PC-9 (cell line): ENCODE results near the gene NLN. TPM values are rescaled to one million over a fixed set of nuclear protein-coding genes. Genes with fewer than 3 reads are reported as not detected.

Experiments
- BruUV-seq: library from RNA; stranded (reverse); fragments of 400-500 nt; replicated peaks from 2 replicates; lab custom pipeline; 2021; lab: Mats Ljungman, UMichigan
- CTCF ChIA-PET: fragments of 300-600 bp; sonication (Branson Sonifier 250); formaldehyde crosslinking; loops from one replicate; lab custom pipeline; 2022; ENCODE audit warnings: antibody characterized with exemption; lab: Charles Lee
- POLR2A ChIA-PET: fragments of 300-600 bp; sonication (Branson Sonifier 250); formaldehyde crosslinking; loops from one replicate; lab custom pipeline; 2022; ENCODE audit warnings: antibody characterized with exemption; ENCODE audit not compliant: unreplicated experiment; lab: Charles Lee
- DNase-seq, 2 experiments: peaks; one replicate each; pipeline versions ENCODE4 v3.0.0 to v3.0.0-alpha.2; 2015 to 2022; ENCODE audit warnings: mixed read lengths in 1 of 2
- H2AFZ ChIP-seq: fragments of 200-600 bp; sonication (generic); 2 replicates; pipeline ENCODE4 v1.8.1; 2017; ENCODE audit warnings: antibody characterized with exemption
- H3F3A ChIP-seq: fragments of 200-600 bp; sonication (generic); 2 replicates; pipeline ENCODE4 v1.8.1; 2017; ENCODE audit warnings: antibody characterized with exemption, mild to moderate bottlenecking, low read depth; ENCODE audit not compliant: insufficient read depth
- H3K27ac ChIP-seq: fragments of 200-600 bp; sonication (generic); 2 replicates; pipeline ENCODE4 v1.6.1; 2016; ENCODE audit warnings: mixed run types
- H3K27me3 ChIP-seq: fragments of 200-600 bp; sonication (generic); 2 replicates; pipeline ENCODE4 v1.6.1; 2016; ENCODE audit warnings: low read depth, mixed run types; ENCODE audit not compliant: insufficient read depth
- H3K36me3 ChIP-seq: fragments of 200-600 bp; sonication (generic); 2 replicates; pipeline ENCODE4 v1.6.1; 2016; ENCODE audit warnings: low read depth, mixed run types
- H3K4me1 ChIP-seq: fragments of 200-600 bp; sonication (generic); replicated peaks from 2 replicates; pipeline ENCODE4 v1.6.1; 2016; ENCODE audit warnings: mixed run types; ENCODE audit not compliant: insufficient read depth
- H3K4me2 ChIP-seq: fragments of 200-600 bp; sonication (generic); 2 replicates; pipeline ENCODE4 v1.6.1; 2017; ENCODE audit warnings: mixed run types
- H3K4me3 ChIP-seq: fragments of 200-600 bp; sonication (generic); 2 replicates; pipeline ENCODE4 v1.6.1; 2016; ENCODE audit warnings: mixed run types
- H3K79me2 ChIP-seq: fragments of 200-600 bp; sonication (generic); 2 replicates; pipeline ENCODE4 v1.6.1; 2017; ENCODE audit warnings: low read depth, mixed run types
- H3K9me2 ChIP-seq: fragments of 200-600 bp; sonication (generic); 2 replicates; pipeline ENCODE4 v1.8.1; 2017; ENCODE audit warnings: mild to moderate bottlenecking; ENCODE audit not compliant: insufficient read depth
- H3K9me3 ChIP-seq: fragments of 200-600 bp; sonication (generic); 2 replicates; pipeline ENCODE4 v1.8.1; 2016; ENCODE audit warnings: low read depth; ENCODE audit not compliant: insufficient read depth
- H4K20me1 ChIP-seq: fragments of 200-600 bp; sonication (generic); 2 replicates; pipeline ENCODE4 v1.8.1; 2017; ENCODE audit not compliant: insufficient read depth
- EZH2 ChIP-seq: fragments of 200-600 bp; sonication (generic); IDR thresholded peaks from 2 replicates; pipeline ENCODE4 v1.8.0; 2017; ENCODE audit warnings: antibody characterized with exemption, low read depth
- intact Hi-C: fragments of 100-400 bp; cut with micrococcal nuclease; formaldehyde crosslinking; loops from one replicate; pipeline ENCODE4 v1.10.0; 2022; ENCODE audit not compliant: unreplicated experiment
- total RNA-seq: library from RNA; stranded (reverse); gene quantifications from 2 replicates; pipeline ENCODE4 v1.2.3, GENCODE V29; 2021
- TF ChIP-seq, protein P1 (sequence below): fragments of 200-600 bp; sonication (generic); conservative IDR thresholded peaks from 2 replicates; pipeline ENCODE4 v1.6.1; 2017; ENCODE audit warnings: mixed run types, antibody characterized with exemption, mild to moderate bottlenecking, moderate library complexity

Gene NLN
- total RNA-seq, 1 experiment from 2014 or later = 56.7 TPM

DNA sequence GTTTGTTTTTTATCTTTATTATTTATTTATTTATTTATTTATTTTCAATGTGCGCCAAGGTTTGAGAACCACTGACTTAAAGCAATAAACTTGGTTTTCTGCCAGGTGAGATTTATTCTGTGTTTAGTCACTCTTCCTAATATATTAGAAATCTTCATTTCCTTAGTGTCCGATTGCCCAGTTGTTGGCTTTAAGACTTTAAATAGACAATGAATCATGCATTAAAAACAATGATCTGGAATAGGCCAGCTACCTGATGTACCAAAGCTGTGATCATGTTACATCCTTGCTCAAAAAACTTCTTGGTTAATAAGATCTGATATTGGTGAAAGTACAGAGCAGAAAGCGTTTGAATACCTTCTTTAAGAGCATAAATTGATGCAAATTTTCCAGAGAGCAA, 152.2 kb downstream of the NLN start:
- no peaks in the 10 kb centered on the region for H3K36me3 ChIP-seq
- CTCF ChIA-PET = no interaction called here
- H3K27ac ChIP-seq = peak overlapping the region; percentile 27
- no peak overlapping the region for H2AFZ ChIP-seq
- peaks cover 36% of the 10 kb centered on the region for H3F3A ChIP-seq
- H3K9me3 ChIP-seq = peaks cover 24% of the 10 kb centered on the region; the same call in 1 of the 2 replicates
- H3K4me1 ChIP-seq = peaks cover 43% of the 10 kb centered on the region
- no peaks in the 10 kb centered on the region for H3K79me2 ChIP-seq
- no peaks in the 10 kb centered on the region for H3K27me3 ChIP-seq
- no peaks in the 10 kb centered on the region for H3K9me2 ChIP-seq
- intact Hi-C loops = no loop called here
- H3K4me2 ChIP-seq = peak overlapping the region; percentile 23
- peak in 1 of 2 experiments; percentile 82 for DNase-seq
- no peaks in the 10 kb centered on the region for H4K20me1 ChIP-seq
- POLR2A ChIA-PET = interaction anchor here (0.6 to 0.8 kb wide), 2 partner anchors 50 to 194 kb away, joined by 4 to 15 read pairs; no protein-coding TSS in a partner anchor
- no TSS peak for BruUV-seq
- H3K4me3 ChIP-seq = no peak overlapping the region
- no peak for TF ChIP-seq EZH2
- TF ChIP-seq, protein P1, sequence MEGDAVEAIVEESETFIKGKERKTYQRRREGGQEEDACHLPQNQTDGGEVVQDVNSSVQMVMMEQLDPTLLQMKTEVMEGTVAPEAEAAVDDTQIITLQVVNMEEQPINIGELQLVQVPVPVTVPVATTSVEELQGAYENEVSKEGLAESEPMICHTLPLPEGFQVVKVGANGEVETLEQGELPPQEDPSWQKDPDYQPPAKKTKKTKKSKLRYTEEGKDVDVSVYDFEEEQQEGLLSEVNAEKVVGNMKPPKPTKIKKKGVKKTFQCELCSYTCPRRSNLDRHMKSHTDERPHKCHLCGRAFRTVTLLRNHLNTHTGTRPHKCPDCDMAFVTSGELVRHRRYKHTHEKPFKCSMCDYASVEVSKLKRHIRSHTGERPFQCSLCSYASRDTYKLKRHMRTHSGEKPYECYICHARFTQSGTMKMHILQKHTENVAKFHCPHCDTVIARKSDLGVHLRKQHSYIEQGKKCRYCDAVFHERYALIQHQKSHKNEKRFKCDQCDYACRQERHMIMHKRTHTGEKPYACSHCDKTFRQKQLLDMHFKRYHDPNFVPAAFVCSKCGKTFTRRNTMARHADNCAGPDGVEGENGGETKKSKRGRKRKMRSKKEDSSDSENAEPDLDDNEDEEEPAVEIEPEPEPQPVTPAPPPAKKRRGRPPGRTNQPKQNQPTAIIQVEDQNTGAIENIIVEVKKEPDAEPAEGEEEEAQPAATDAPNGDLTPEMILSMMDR = no peak

DNA sequence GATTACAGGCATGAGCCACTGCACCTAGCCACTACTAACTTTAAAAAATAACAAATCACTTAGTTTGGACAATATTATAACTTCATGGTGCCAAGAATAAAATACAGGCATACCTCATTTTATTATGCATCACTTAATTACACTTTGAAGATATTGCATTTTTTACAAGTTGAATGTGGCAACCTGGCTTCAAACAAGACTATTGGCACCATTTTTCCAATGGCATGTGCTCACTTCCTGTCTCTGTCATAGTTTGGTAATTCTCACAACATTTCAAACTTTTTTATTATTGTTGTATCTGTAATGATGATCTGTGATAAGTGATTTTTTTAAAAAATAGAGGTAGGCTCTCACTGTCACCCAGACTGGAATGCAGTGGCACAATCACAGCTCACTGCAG, 154.5 kb downstream of the NLN start:
- Histone ChIP-seq H3K27ac (no peak overlapping the region), H3K4me2 (no peak overlapping the region), H2AFZ (no peak overlapping the region), H3K9me2 (no peaks in the 10 kb centered on the region), H3K36me3 (no peaks in the 10 kb centered on the region), H3K27me3 (no peaks in the 10 kb centered on the region), H3F3A (peaks cover 19% of the 10 kb centered on the region), H3K4me3 (no peak overlapping the region), H3K79me2 (no peaks in the 10 kb centered on the region), H3K9me3 (peaks cover 25% of the 10 kb centered on the region; the same call in 1 of the 2 replicates), H3K4me1 (peaks cover 40% of the 10 kb centered on the region), H4K20me1 (no peaks in the 10 kb centered on the region)
- POLR2A ChIA-PET = no interaction called here
- no peak for TF ChIP-seq EZH2
- TF ChIP-seq, protein P1 = no peak
- intact Hi-C loops = no loop called here
- no TSS peak for BruUV-seq
- DNase-seq = no peak
- CTCF ChIA-PET = no interaction called here

DNA sequence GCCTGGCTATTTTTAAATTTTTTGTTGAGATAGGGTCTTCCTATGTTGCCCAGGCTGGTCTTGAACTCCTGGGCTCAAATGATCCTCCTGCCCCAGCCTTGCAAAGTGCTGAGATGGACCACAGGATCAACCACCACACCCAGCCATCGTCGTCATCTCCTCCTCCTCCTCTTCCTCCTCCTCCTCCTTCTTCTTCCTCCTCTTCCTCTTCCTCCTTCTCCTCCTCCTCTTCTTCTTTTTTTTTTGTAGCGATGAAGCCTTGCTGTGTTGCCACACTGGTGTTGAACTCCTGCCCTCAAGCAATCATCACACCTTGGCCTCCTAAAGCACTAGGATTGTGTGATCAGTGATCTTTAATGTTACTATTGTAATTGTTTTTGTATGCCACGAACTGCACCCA, 155.0 kb downstream of the NLN start:
- POLR2A ChIA-PET = interaction anchor here (0.7 kb wide), 1 partner anchor 14 kb away, joined by 4 read pairs; no protein-coding TSS in a partner anchor
- CTCF ChIA-PET = no interaction called here

More for the DNA sequence above, 155.0 kb downstream of the NLN start:
- Histone ChIP-seq H4K20me1 (no peaks in the 10 kb centered on the region), H3K79me2 (no peaks in the 10 kb centered on the region), H3K27ac (no peak overlapping the region), H3K4me2 (no peak overlapping the region), H3K9me2 (no peaks in the 10 kb centered on the region), H3F3A (peaks cover 17% of the 10 kb centered on the region), H3K36me3 (no peaks in the 10 kb centered on the region), H3K4me1 (peaks cover 37% of the 10 kb centered on the region), H3K27me3 (no peaks in the 10 kb centered on the region), H2AFZ (no peak overlapping the region), H3K4me3 (no peak overlapping the region), H3K9me3 (peaks cover 25% of the 10 kb centered on the region; the same call in 1 of the 2 replicates)
- TF ChIP-seq, protein P1 = no peak
- no peak for TF ChIP-seq EZH2
- DNase-seq = no peak
- BruUV-seq = no TSS peak
- intact Hi-C loops = no loop called here

Other genes starting within 250 kb of the NLN start
- gene ADAMTS6, start 240.3 kb upstream of the NLN start, total RNA-seq = 1.4 and 2.1 TPM in 2 replicates
- gene CENPK, start 159.0 kb upstream of the NLN start, total RNA-seq = 34.6 and 45.6 TPM in 2 replicates
- gene PPWD1, start 158.9 kb upstream of the NLN start, total RNA-seq = 37.4 and 38.9 TPM in 2 replicates
- 6.8 and 9.7 TPM in 2 replicates for gene TRIM23, start 97.9 kb upstream of the NLN start, total RNA-seq
- gene SHLD3, start 97.2 kb upstream of the NLN start, total RNA-seq = 1.9 and 3.3 TPM in 2 replicates
- gene TRAPPC13, start 97.2 kb upstream of the NLN start, total RNA-seq = 16.2 and 16.5 TPM in 2 replicates
- gene SGTB, start 96 bp upstream of the NLN start, total RNA-seq = 8.8 and 9.8 TPM in 2 replicates
- 112 and 143 TPM in 2 replicates for gene ERBIN, start 204.4 kb downstream of the NLN start, total RNA-seq